Natural killer cell (primary cell): ENCODE measurements around the gene SMARCD3. TPM values are rescaled to one million over a fixed set of nuclear protein-coding genes. Genes with fewer than 3 reads are reported as not detected.

Experiments used
- ATAC-seq, 3 donors: fragments of 150-1000 bp in 2 of 3; fragments of 200-7000 bp in 1 of 3; cut with Tn5 transposase; 1 replicate in 1 of 3; 2 replicates in 2 of 3; pipeline ENCODE4 v1.10.0; 2021; ENCODE audit warnings: mild to moderate bottlenecking in 2 of 3, moderate library complexity in 2 of 3
- DNase-seq, 2 donors: peaks; one replicate each; pipeline versions ENCODE4 v3.0.0 to v3.0.0-alpha.2; 2013 to 2021; ENCODE audit warnings: mixed read lengths in 1 of 2
- H3K27ac ChIP-seq: one replicate; pipeline ENCODE4 v1.5.1; 2013; ENCODE audit warnings: mild to moderate bottlenecking, low read length
- H3K27me3 ChIP-seq: one replicate; pipeline ENCODE4 v1.6.1; 2013; ENCODE audit warnings: low read length; ENCODE audit not compliant: control insufficient read depth, insufficient read depth
- H3K36me3 ChIP-seq: one replicate; pipeline ENCODE4 v1.6.1; 2013; ENCODE audit warnings: low read length; ENCODE audit not compliant: control insufficient read depth, insufficient read depth
- H3K4me1 ChIP-seq: one replicate; pipeline ENCODE4 v1.6.1; 2013; ENCODE audit warnings: low read length; ENCODE audit not compliant: control insufficient read depth, insufficient read depth
- H3K4me3 ChIP-seq: one replicate; pipeline ENCODE4 v1.5.1; 2013; ENCODE audit warnings: low read length
- H3K9me3 ChIP-seq: one replicate; pipeline ENCODE4 v1.6.1; 2013; ENCODE audit warnings: low read length; ENCODE audit not compliant: control insufficient read depth, insufficient read depth
- H3K27ac Mint-ChIP-seq, 2 donors: one replicate each; pipeline ENCODE4 v1.8.0; 2022; ENCODE audit warnings: mild to moderate bottlenecking in 2 of 2, mixed read lengths in 2 of 2, moderate library complexity in 1 of 2
- H3K27me3 Mint-ChIP-seq, 2 donors: one replicate each; pipeline ENCODE4 v1.8.0; 2022; ENCODE audit warnings: low read depth in 2 of 2, mixed read lengths in 2 of 2
- H3K36me3 Mint-ChIP-seq: one replicate; pipeline ENCODE4 v1.8.0; 2022; ENCODE audit warnings: mixed read lengths
- H3K4me1 Mint-ChIP-seq, 2 donors: one replicate each; pipeline ENCODE4 v1.8.0; 2022; ENCODE audit warnings: mixed read lengths in 2 of 2
- H3K4me3 Mint-ChIP-seq: one replicate; pipeline ENCODE4 v1.8.0; 2022; ENCODE audit warnings: mild to moderate bottlenecking, moderate library complexity, mixed read lengths
- H3K9me3 Mint-ChIP-seq, 2 donors: one replicate each; pipeline ENCODE4 v1.8.0; 2022; ENCODE audit warnings: mixed read lengths in 2 of 2
- CTCF ChIP-seq: fragments of 200-600 bp; IDR thresholded peaks from one replicate; pipeline ENCODE4 v1.8.0; 2022; ENCODE audit warnings: antibody characterized with exemption
- WGBS: methylation state at CpG from one replicate; pipeline ENCODE4 v1.1.7; 2013; ENCODE audit warnings: missing lambda C conversion rate; ENCODE audit not compliant: insufficient coverage; 5-methylcytosine and 5-hydroxymethylcytosine counted together
- intact Hi-C: fragments of 100-400 bp; cut with micrococcal nuclease; formaldehyde crosslinking; loops from one replicate; pipeline ENCODE4 v1.14.2; 2022
- total RNA-seq, 4 donors: library from RNA; stranded (reverse); fragments of 120-200 nt in 1 of 4; gene quantifications; one replicate each; pipeline versions ENCODE4 v1.2.3 to v1.2.4, GENCODE V29; 2013 to 2022

The SMARCD3 gene
- total RNA-seq, 3 donors from 2014 or later (not counting 1 experiment from before 2014, with no cell fraction given), result 3.1 to 8.7 (median 6.5) TPM

- Mint-ChIP-seq H3K4me1 (peaks cover 9 to 24% of the 10 kb centered on the region in 2 donors), H3K36me3 (peaks cover 7% of the 10 kb centered on the region), H3K27me3 (peaks cover 13 to 21% of the 10 kb centered on the region in 2 donors), H3K4me3 (no peak overlapping the region), H3K9me3 (peaks cover 0 to 5% of the 10 kb centered on the region in 2 donors), H3K27ac (no peak overlapping the region)
- peaks cover 2% of the 10 kb centered on the region for H3K27me3 ChIP-seq
- no peaks in the 10 kb centered on the region for H3K36me3 ChIP-seq
- no peaks in the 10 kb centered on the region for H3K9me3 ChIP-seq
- WGBS, result 89% methylated on average over 4 of the region's 5 CpGs
- no peak overlapping the region for H3K4me3 ChIP-seq
- ATAC-seq (no peak), DNase-seq (no peak)
- intact Hi-C loops, result no loop called here
- TF ChIP-seq CTCF, result no peak
- peaks cover 23% of the 10 kb centered on the region for H3K4me1 ChIP-seq
- no peak overlapping the region for H3K27ac ChIP-seq
Observed at GRCh38 chr7:151279868-151280267, 31.4 kb upstream of the SMARCD3 start.

DNA sequence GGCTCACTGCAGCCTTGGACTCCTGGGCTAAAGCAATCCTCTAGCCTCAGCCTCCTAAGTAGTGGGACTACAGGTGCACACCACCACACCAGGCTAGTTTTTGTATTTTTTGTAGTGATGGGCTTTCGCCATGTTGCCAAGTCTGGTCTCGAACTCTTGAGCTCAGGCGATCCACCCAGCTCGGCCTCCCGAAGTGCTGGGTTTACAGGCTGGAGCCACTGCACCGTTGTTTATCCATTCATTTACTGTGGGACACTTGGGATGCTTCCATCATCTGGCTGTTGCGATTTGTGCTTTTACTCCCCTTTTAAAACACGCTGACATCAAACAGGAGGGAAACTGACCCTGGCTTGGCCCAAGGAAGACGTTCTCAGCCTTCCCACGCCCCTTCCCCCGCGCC is 30.5 kb upstream of the SMARCD3 start:
- no peak overlapping the region for H3K27ac ChIP-seq
- TF ChIP-seq CTCF, result no peak
- H3K4me3 ChIP-seq, result no peak overlapping the region
- DNase-seq, result no peak
- peaks cover 31% of the 10 kb centered on the region for H3K4me1 ChIP-seq
- Mint-ChIP-seq H3K27me3 (peaks cover 19 to 25% of the 10 kb centered on the region in 2 donors), H3K9me3 (peaks cover 0 to 5% of the 10 kb centered on the region in 2 donors), H3K4me3 (peak overlapping the region; percentile 9), H3K27ac (no peak overlapping the region), H3K4me1 (peaks cover 9 to 24% of the 10 kb centered on the region in 2 donors), H3K36me3 (peaks cover 7% of the 10 kb centered on the region)
- WGBS, result 97% methylated on average over 12 of the region's 12 CpGs
- ATAC-seq, result no peak
- intact Hi-C loops, result no loop called here
- no peaks in the 10 kb centered on the region for H3K9me3 ChIP-seq
- H3K27me3 ChIP-seq, result peaks cover 2% of the 10 kb centered on the region
- no peaks in the 10 kb centered on the region for H3K36me3 ChIP-seq

DNA sequence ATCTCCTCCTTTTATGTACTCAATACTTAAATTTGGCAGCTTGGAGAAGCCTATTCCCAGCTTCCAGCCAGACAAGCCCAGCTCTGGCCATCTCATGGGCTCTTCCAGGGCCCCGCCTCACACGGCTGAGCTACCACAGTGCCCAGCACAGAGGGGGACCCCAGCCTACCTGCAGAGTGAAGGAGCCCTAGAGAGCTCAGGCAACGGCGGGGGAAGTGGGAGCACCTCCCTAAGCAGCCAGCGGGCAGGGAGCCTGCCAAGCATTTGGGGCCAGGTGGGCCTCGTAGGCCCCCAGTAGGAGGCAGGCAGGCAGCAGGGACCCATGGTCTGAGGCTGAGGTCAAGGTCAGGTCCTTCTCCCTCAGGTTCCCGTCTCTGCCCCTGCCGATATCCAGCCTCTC is 29.1 kb upstream of the SMARCD3 start:
- Mint-ChIP-seq H3K27ac (no peak overlapping the region), H3K9me3 (no peaks in the 10 kb centered on the region), H3K4me1 (peaks cover under 1 to 19% of the 10 kb centered on the region in 2 donors), H3K27me3 (peaks cover 12 to 25% of the 10 kb centered on the region in 2 donors), H3K36me3 (peaks cover under 1% of the 10 kb centered on the region), H3K4me3 (peak overlapping the region; percentile 81)
- ATAC-seq, result no peak
- Histone ChIP-seq H3K4me3 (no peak overlapping the region), H3K27me3 (peaks cover 2% of the 10 kb centered on the region), H3K4me1 (peaks cover 43% of the 10 kb centered on the region), H3K9me3 (no peaks in the 10 kb centered on the region), H3K36me3 (no peaks in the 10 kb centered on the region), H3K27ac (no peak overlapping the region)
- no peak for DNase-seq
- 88% methylated on average over 8 of the region's 8 CpGs for WGBS
- no peak for TF ChIP-seq CTCF
- intact Hi-C loops, result no loop called here
